ENCODE measurements around the gene HEATR5B. TPM values are rescaled to one million over a fixed set of nuclear protein-coding genes. Genes with fewer than 3 reads are reported as not detected.

The HEATR5B gene
- total RNA-seq, 1 experiment from 2014 or later: 16.1 TPM

GRCh38 chr2:36966370-36967235, 117.6 kb downstream of the HEATR5B start, which contains the start of gene STRN:
Gene STRN, minus strand, starts transcription at chr2:36966536. Its CDS starts 73 bp downstream, at chr2:36966463.
- peaks cover 29% of the 10 kb centered on the region for H3K4me1 Mint-ChIP-seq (ENCODE audit: low read depth, unreplicated experiment)

GRCh38 chr2:36965751-36966369, 118.3 kb downstream of the HEATR5B start:
- no peaks in the 10 kb centered on the region for H3K9me3 Mint-ChIP-seq (ENCODE audit: unreplicated experiment)
- no peaks in the 10 kb centered on the region for H3K27me3 Mint-ChIP-seq (ENCODE audit: insufficient read depth, unreplicated experiment)
- H3K36me3 ChIP-seq (ENCODE audit: control insufficient read depth, insufficient read depth, low read length): no peaks in the 10 kb centered on the region
- H3K4me3 Mint-ChIP-seq (ENCODE audit: unreplicated experiment): peak overlapping the region; percentile 98
- H3K27me3 ChIP-seq (replicated peaks; ENCODE audit: control insufficient read depth, insufficient read depth, low read length): no peaks in the 10 kb centered on the region
- intact Hi-C loops (cut with micrococcal nuclease; ENCODE audit: unreplicated experiment): loop anchor here (1.0 to 5.0 kb wide), 4 partner anchors 23 to 116 kb away; partner anchors contain the start of genes GPATCH11 and HEATR5B
- BruUV-seq (replicated peaks): no TSS peak
- H3K4me1 ChIP-seq: peaks cover 36% of the 10 kb centered on the region
- peaks cover 33% of the 10 kb centered on the region for H3K4me1 Mint-ChIP-seq (ENCODE audit: low read depth, unreplicated experiment)
- peak; percentile 67 to 75 for DNase-seq
- H3K27ac Mint-ChIP-seq (ENCODE audit: unreplicated experiment): peak overlapping the region; percentile 82
- H3K9me3 ChIP-seq: no peaks in the 10 kb centered on the region
- CTCF ChIA-PET: no interaction called here
- POLR2A ChIA-PET: no interaction called here
- peak overlapping the region; percentile 91 for H3K4me3 ChIP-seq (ENCODE audit: low read depth, low read length)
- no peak for TF ChIP-seq CTCF (IDR thresholded peaks at IDR 0.05; ENCODE audit: insufficient read depth in 1 of 2, low read depth in 1 of 2, low read length in 1 of 2, severe bottlenecking in 1 of 2, unreplicated experiment in 1 of 2)
- H3K36me3 Mint-ChIP-seq (ENCODE audit: insufficient read depth, unreplicated experiment): peaks cover 31% of the 10 kb centered on the region

More at GRCh38 chr2:36966370-36967235, 117.6 kb downstream of the HEATR5B start, which contains the start of gene STRN:
- POLR2A ChIA-PET: interaction anchor here (0.6 to 1.2 kb wide), 4 partner anchors 20 to 1408 kb away, joined by 3 to 18 read pairs (median 4); no protein-coding TSS in a partner anchor
- CTCF ChIA-PET: interaction anchor here (0.8 kb wide), 1 partner anchor 47 kb away, joined by 5 read pairs; no protein-coding TSS in a partner anchor
- H3K4me3 ChIP-seq (ENCODE audit: low read depth, low read length): peak within 1 kb of the TSS; percentile 91
- no TSS peak for BruUV-seq (replicated peaks)
- Mint-ChIP-seq H3K4me3 (ENCODE audit: unreplicated experiment) (peak within 1 kb of the TSS; percentile 98), H3K9me3 (ENCODE audit: unreplicated experiment) (no peaks in the 10 kb centered on the region), H3K36me3 (ENCODE audit: insufficient read depth, unreplicated experiment) (peaks cover 27% of the 10 kb centered on the region), H3K27me3 (ENCODE audit: insufficient read depth, unreplicated experiment) (no peaks in the 10 kb centered on the region), H3K27ac (ENCODE audit: unreplicated experiment) (peak within 1 kb of the TSS; percentile 83)
- H3K4me1 ChIP-seq: peaks cover 34% of the 10 kb centered on the region
- H3K36me3 ChIP-seq (ENCODE audit: control insufficient read depth, insufficient read depth, low read length): no peaks in the 10 kb centered on the region
- no peaks in the 10 kb centered on the region for H3K9me3 ChIP-seq
- peak; percentile 96 to 99 for DNase-seq
- intact Hi-C loops (cut with micrococcal nuclease; ENCODE audit: unreplicated experiment): loop anchor here (1.0 to 5.0 kb wide), 4 partner anchors 22 to 116 kb away; partner anchors contain the start of genes GPATCH11 and HEATR5B
- no peak for TF ChIP-seq CTCF (IDR thresholded peaks at IDR 0.05; ENCODE audit: insufficient read depth in 1 of 2, low read depth in 1 of 2, low read length in 1 of 2, severe bottlenecking in 1 of 2, unreplicated experiment in 1 of 2)
- no peaks in the 10 kb centered on the region for H3K27me3 ChIP-seq (replicated peaks; ENCODE audit: control insufficient read depth, insufficient read depth, low read length)

- Mint-ChIP-seq H3K9me3 (ENCODE audit: unreplicated experiment) (no peaks in the 10 kb centered on the region), H3K36me3 (ENCODE audit: insufficient read depth, unreplicated experiment) (peaks cover 31% of the 10 kb centered on the region), H3K27ac (ENCODE audit: unreplicated experiment) (peak overlapping the region; percentile 82), H3K27me3 (ENCODE audit: insufficient read depth, unreplicated experiment) (no peaks in the 10 kb centered on the region), H3K4me1 (ENCODE audit: low read depth, unreplicated experiment) (peaks cover 33% of the 10 kb centered on the region), H3K4me3 (ENCODE audit: unreplicated experiment) (peak overlapping the region; percentile 98)
- Histone ChIP-seq H3K27me3 (replicated peaks; ENCODE audit: control insufficient read depth, insufficient read depth, low read length) (no peaks in the 10 kb centered on the region), H3K4me3 (ENCODE audit: low read depth, low read length) (peak overlapping the region; percentile 91), H3K9me3 (no peaks in the 10 kb centered on the region), H3K4me1 (peaks cover 36% of the 10 kb centered on the region), H3K36me3 (ENCODE audit: control insufficient read depth, insufficient read depth, low read length) (no peaks in the 10 kb centered on the region)
- intact Hi-C loops (cut with micrococcal nuclease; ENCODE audit: unreplicated experiment): loop anchor here (5.0 kb wide), 1 partner anchor 117 kb away; the partner anchor contains the start of genes GPATCH11 and HEATR5B
- ChIA-PET CTCF (no interaction called here), POLR2A (no interaction called here)
- no peak for TF ChIP-seq CTCF (IDR thresholded peaks at IDR 0.05; ENCODE audit: insufficient read depth in 1 of 2, low read depth in 1 of 2, low read length in 1 of 2, severe bottlenecking in 1 of 2, unreplicated experiment in 1 of 2)
- DNase-seq: no peak
- TSS peak; percentile 42 for BruUV-seq (replicated peaks)
These were observed 119.0 kb downstream of the HEATR5B start for GRCh38 chr2:36965206-36965605.

All from Caco-2 (cell line).